ENCODE measurements around the gene ITGAD.
"Not testable (repeated sequence)": the region's sequence is repeated elsewhere in the genome, so short reads cannot be mapped to it uniquely, and the experiment has no call there.

DNA sequence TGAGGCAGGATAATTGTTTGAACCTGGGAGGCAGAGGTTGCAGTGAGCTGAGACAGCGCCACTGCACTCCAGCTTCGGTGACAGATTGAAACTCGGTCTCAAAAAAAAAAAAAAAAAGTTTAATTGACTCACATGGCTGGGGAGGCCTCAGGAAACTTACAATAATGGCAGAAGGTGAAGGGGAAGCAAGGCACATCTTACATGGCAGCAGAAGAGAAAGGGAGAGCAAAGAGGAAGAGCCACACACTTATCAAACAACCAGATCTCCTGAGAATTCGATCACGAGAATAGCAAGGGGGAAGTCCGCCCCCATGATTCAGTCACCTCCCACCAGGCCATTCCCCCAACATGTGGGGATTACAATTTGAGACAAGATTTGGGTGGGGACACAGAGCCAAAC is 52.8 kb downstream of the ITGAD start:
- TF ChIP-seq, protein P1, sequence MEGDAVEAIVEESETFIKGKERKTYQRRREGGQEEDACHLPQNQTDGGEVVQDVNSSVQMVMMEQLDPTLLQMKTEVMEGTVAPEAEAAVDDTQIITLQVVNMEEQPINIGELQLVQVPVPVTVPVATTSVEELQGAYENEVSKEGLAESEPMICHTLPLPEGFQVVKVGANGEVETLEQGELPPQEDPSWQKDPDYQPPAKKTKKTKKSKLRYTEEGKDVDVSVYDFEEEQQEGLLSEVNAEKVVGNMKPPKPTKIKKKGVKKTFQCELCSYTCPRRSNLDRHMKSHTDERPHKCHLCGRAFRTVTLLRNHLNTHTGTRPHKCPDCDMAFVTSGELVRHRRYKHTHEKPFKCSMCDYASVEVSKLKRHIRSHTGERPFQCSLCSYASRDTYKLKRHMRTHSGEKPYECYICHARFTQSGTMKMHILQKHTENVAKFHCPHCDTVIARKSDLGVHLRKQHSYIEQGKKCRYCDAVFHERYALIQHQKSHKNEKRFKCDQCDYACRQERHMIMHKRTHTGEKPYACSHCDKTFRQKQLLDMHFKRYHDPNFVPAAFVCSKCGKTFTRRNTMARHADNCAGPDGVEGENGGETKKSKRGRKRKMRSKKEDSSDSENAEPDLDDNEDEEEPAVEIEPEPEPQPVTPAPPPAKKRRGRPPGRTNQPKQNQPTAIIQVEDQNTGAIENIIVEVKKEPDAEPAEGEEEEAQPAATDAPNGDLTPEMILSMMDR (IDR thresholded peaks at IDR 0.05; ENCODE audit: low read depth, low read length, poor library complexity, severe bottlenecking), result not testable (repeated sequence)
- not testable (repeated sequence) for TF ChIP-seq EZH2phosphoT487 (IDR thresholded peaks at IDR 0.05; ENCODE audit: borderline replicate concordance, low read length)
